ENCODE data around the gene PPL. TPM values are rescaled to one million over a fixed set of nuclear protein-coding genes. Genes with fewer than 3 reads are reported as not detected.
A peak's percentile ranks its signal among the peaks of the same experiment; 100 is the strongest.

The PPL gene
- total RNA-seq, 4 donors from 2014 or later, result 12.8 to 23.1 (median 18.3) TPM

- H3K27me3 ChIP-seq, result no peaks in the 10 kb centered on the region
- peaks cover 0 to 7% (median 4%) of the 10 kb centered on the region in 3 donors for H3K9me3 ChIP-seq
- no peaks in the 10 kb centered on the region for H3K4me1 ChIP-seq
- in situ Hi-C loops (cut with MboI; ENCODE audit: low sequenced_read_pairs in 4 of 4), result no loop called here
- no peak overlapping the region for H3K4me3 ChIP-seq
- ATAC-seq, result peak in 1 of 2 donors; percentile 47
- TF ChIP-seq POLR2A (IDR thresholded peaks at IDR 0.05) (no peak), CTCF (IDR thresholded peaks at IDR 0.05 in 4 of 5, conservative IDR thresholded peaks at IDR 0.05 in 1 of 5) (no peak)
- no peak for DNase-seq
- no peak overlapping the region for H3K27ac ChIP-seq
- intact Hi-C loops (cut with DNase I; ENCODE audit: low total_unique reads), result no loop called here
- H3K36me3 ChIP-seq, result peaks cover 0 to 8% of the 10 kb centered on the region in 2 donors
Measured at GRCh38 chr16:4925791-4926190, 11.2 kb downstream of the PPL start.

- H3K4me1 ChIP-seq, result no peaks in the 10 kb centered on the region
- intact Hi-C loops (cut with DNase I; ENCODE audit: low total_unique reads), result no loop called here
- DNase-seq (no peak), ATAC-seq (no peak)
- no peak for TF ChIP-seq CTCF (IDR thresholded peaks at IDR 0.05 in 4 of 5, conservative IDR thresholded peaks at IDR 0.05 in 1 of 5)
- TF ChIP-seq POLR2A (IDR thresholded peaks at IDR 0.05), result no peak
- no peak overlapping the region for H3K4me3 ChIP-seq
- in situ Hi-C loops (cut with MboI; ENCODE audit: low sequenced_read_pairs in 4 of 4), result no loop called here
- peaks cover 0 to 7% (median 4%) of the 10 kb centered on the region in 3 donors for H3K9me3 ChIP-seq
- H3K27me3 ChIP-seq, result no peaks in the 10 kb centered on the region
- H3K36me3 ChIP-seq, result peaks cover 0 to 8% of the 10 kb centered on the region in 2 donors
- no peak overlapping the region for H3K27ac ChIP-seq
Measured at GRCh38 chr16:4925293-4925607, 11.7 kb downstream of the PPL start.

DNA sequence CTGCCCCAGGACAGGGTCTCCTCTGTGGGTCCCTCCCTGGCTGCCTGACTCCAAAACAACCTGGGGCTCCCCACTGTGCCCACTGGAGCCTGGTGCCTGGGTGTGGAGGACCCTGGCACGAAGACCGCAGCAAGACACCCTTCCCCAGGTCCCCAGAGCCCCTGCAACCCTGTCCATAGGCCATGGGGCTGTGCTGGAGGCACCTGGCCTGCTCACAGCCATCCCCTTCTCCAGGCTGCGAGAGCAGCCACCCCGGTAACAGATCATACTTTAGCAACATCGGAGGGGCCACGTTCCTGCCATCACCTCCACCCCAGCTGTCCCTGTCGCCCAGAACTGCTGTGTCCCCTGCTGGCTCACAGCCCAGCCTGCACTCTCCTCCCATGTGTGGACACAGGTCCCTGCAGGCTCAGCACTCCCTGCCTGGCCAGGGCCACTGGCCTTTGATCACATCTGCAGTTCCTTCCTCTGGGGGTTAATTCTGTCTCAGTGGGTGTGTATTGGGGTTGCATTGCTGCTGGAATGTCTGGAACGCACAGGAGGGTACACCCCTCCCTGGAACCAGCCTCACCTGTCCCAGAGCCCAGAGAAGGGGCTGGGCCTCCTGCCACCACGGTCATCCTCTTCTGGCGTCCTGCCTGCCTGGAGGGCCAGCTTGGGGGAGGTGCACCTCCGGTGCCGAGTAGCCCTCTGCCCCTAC lies 12.2 kb downstream of the PPL start:
- in situ Hi-C loops (cut with MboI; ENCODE audit: low sequenced_read_pairs in 4 of 4) (no loop called here), intact Hi-C loops (cut with DNase I; ENCODE audit: low total_unique reads) (no loop called here)
- ATAC-seq (no peak), DNase-seq (no peak)
- Histone ChIP-seq H3K4me1 (no peaks in the 10 kb centered on the region), H3K4me3 (no peak overlapping the region), H3K36me3 (peaks cover 0 to 8% of the 10 kb centered on the region in 2 donors), H3K9me3 (peaks cover 0 to 7% (median 4%) of the 10 kb centered on the region in 3 donors), H3K27me3 (no peaks in the 10 kb centered on the region), H3K27ac (no peak overlapping the region)
- TF ChIP-seq CTCF (IDR thresholded peaks at IDR 0.05 in 4 of 5, conservative IDR thresholded peaks at IDR 0.05 in 1 of 5) (no peak), POLR2A (IDR thresholded peaks at IDR 0.05) (no peak)

DNA sequence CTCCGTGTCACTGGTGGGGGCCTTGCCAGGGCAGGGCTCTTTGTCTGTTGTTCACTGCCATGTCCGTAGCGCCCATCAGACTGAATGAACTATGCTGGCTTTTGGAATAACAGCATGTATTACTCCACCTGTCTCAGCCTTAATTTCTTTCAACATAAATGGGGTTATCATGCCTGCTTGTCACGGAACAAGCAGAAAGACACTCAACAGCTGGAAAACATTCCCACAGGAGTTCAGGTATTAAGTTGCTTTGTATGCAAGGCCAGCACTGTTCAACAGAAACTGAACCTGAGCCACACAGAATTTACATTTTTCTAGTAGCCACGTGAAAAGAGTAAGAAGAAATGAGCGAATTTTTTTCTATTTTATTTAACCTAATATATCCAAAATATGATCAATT lies 13.1 kb downstream of the PPL start:
- H3K9me3 ChIP-seq, result peaks cover 0 to 7% (median 4%) of the 10 kb centered on the region in 3 donors
- intact Hi-C loops (cut with DNase I; ENCODE audit: low total_unique reads) (no loop called here), in situ Hi-C loops (cut with MboI; ENCODE audit: low sequenced_read_pairs in 4 of 4) (no loop called here)
- no peak overlapping the region for H3K27ac ChIP-seq
- H3K4me3 ChIP-seq, result no peak overlapping the region
- DNase-seq (no peak), ATAC-seq (no peak)
- H3K4me1 ChIP-seq, result no peaks in the 10 kb centered on the region
- peaks cover 0 to 8% of the 10 kb centered on the region in 2 donors for H3K36me3 ChIP-seq
- H3K27me3 ChIP-seq, result no peaks in the 10 kb centered on the region
- no peak for TF ChIP-seq POLR2A (IDR thresholded peaks at IDR 0.05)
- no peak for TF ChIP-seq CTCF (IDR thresholded peaks at IDR 0.05 in 4 of 5, conservative IDR thresholded peaks at IDR 0.05 in 1 of 5)

All from gastrocnemius medialis (tissue), 4 donors.